HG03097 (cell line): ENCODE data around the gene IARS1.

Experiments
- ATAC-seq: cut with Tn5 transposase; IDR thresholded peaks from one replicate; pipeline ENCODE4 v1.9.1; 2021; ENCODE audit not compliant: unreplicated experiment, low FRiP score

Gene IARS1

DNA sequence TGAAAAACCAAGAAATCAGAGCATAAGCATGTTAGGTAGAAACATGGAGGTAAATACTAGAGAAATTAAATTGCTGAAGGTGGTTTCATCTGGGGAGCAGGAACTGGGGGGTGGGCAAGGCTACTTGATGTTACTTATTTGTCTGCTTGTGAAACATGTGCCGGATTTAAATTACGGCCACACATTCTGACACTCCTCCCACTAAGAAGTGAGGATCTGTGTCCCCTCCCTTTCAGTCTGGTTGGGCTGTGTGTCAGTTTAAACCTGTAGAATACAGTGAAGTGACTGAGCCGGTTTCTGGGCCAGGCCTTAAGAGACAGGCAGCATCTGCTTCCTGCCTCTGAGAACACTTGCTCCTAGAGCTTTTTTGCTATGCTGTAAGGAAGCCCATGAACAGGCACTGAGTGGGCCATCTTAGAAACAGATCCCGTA lies 2.3 kb upstream of the IARS1 start:
- ATAC-seq = no peak

GRCh38 chr9:92295240-92295790 lies 1.8 kb upstream of the IARS1 start:
- no peak for ATAC-seq

DNA sequence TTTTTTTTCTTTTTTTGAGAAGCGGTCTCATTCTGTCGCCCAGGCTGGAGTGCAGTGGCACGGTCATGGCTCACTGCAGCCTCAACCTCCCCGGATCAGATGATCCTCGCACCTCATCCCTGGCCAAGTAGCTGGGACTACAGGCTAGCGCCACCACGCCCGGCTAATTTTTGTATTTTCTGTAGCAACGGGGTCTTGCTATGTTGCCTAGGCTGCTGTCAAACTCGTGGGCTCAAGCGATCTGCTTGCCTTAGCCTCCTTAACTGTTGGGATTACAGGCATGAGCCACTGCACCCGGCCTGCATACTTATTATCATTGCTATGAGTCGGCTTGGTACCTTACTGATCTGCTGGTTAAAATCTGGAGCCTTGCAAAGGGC lies 790 bp upstream of the IARS1 start:
- no peak for ATAC-seq

DNA sequence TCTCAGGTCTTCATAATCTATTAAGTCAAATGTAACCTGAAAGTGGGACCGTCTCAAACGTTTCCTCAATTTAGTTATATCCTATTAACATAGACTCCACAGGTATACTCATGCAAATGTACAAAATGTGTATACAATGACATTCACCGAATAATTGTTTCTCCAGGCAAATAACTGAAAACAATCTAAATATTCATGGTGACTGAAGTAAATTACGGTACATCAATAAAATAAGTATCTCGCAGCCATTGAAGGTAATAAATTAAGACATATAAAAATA lies 482 bp downstream of the IARS1 start:
- ATAC-seq = no peak

- no peak for ATAC-seq
Observed at GRCh38 chr9:92292338-92293074, 991 bp downstream of the IARS1 start.

DNA sequence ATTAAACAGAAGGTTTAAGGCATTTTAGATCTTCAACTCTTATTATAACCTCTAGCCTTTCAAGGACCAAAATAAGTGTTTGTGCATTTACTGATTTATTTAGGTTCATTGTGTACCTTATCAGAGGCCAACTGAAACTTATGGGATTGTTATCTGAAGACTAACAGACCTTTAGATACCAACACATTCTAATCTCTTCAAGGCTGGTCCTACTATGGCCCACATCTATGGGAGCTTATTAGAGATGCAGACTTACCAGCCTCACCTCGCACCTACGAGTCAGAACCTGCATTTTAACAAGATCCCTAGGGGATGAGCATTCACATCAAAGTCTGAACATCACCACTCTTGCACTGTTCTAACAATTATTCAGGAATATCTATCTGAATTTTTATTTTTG lies 1.9 kb downstream of the IARS1 start:
- no peak for ATAC-seq

- ATAC-seq = no peak
Observed at GRCh38 chr9:92290785-92291429, 2.6 kb downstream of the IARS1 start.

DNA sequence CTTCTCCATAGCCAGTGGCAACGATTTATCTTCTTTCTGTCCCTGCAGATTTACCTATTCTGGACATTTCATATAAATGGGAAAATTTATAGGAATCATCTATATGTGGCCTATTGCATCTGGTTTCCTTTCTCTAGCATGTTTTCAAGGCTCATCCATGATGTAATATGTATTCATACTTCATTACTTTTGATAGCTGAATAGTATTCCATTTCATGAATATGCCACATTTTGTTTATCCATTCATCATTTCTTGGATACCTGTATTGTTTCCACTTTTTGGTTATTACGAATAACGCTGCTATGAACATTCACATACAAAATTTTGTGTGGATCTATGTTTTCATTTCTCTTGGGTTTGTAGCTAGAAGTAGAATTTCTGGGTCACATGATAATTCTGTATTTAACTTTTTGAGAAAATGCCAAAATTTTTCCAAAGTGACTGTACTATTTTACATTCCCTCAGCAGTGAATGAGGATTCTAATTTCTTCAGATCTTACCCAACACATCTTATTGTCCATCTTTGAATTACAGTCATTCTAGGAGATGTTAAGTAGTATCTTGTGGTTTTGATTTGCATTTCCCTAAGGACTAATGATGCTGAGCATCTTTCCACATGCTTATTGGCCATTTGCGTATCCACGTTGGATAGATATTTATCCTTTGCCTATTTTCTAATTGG lies 3.6 kb downstream of the IARS1 start:
- no peak for ATAC-seq

GRCh38 chr9:92279302-92279701 lies 14.2 kb downstream of the IARS1 start:
- no peak for ATAC-seq

- ATAC-seq = no peak
Observed at GRCh38 chr9:92278110-92278509, 15.4 kb downstream of the IARS1 start.

- no peak for ATAC-seq
Observed at GRCh38 chr9:92276331-92277032, 17.0 kb downstream of the IARS1 start.

- no peak for ATAC-seq
Observed at GRCh38 chr9:92275541-92275940, 18.0 kb downstream of the IARS1 start.

GRCh38 chr9:92270511-92270910 lies 23.0 kb downstream of the IARS1 start:
- no peak for ATAC-seq

GRCh38 chr9:92266486-92266885 lies 27.0 kb downstream of the IARS1 start:
- no peak for ATAC-seq

DNA sequence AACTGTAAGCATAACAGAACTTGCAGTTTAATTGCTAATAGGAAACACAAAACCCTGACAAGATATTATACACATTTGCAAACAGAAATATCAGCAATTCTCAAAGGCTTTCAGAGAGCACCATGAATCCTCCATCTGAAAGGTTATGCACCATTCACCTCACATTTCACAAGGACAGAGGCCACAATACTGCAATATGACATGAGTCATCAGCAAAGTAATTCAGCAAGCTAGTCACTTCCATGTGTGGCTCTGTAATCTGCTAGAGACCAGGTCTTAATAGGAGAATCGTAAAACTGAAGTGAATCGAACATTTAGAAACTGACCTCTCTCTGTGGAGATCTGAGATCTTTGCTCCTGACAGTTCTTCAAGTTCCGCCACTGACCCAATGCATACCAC lies 28.3 kb downstream of the IARS1 start:
- no peak for ATAC-seq

DNA sequence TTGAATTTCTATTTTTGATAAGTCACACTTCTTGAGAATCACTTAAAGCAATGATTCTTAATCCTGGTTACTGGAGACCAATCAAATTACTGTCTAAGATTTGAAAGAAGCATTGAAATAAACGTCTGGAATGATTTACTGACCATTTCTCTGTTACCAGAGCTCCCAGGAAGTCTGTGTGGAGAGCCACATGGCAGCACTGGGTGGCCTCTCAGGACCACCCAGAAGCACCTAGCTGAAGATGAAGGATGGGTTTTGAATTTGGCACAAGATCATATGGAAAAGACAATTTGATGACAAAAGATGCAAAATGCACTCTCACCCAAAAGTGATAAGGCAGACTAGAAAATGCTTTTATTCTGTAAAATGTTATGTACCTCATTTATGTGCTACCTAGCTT lies 30.4 kb downstream of the IARS1 start:
- ATAC-seq = no peak

- no peak for ATAC-seq
Observed at GRCh38 chr9:92257327-92257726, 36.2 kb downstream of the IARS1 start.

GRCh38 chr9:92254381-92255337 lies 38.8 kb downstream of the IARS1 start:
- no peak for ATAC-seq

GRCh38 chr9:92253656-92254055 lies 39.8 kb downstream of the IARS1 start:
- no peak for ATAC-seq

DNA sequence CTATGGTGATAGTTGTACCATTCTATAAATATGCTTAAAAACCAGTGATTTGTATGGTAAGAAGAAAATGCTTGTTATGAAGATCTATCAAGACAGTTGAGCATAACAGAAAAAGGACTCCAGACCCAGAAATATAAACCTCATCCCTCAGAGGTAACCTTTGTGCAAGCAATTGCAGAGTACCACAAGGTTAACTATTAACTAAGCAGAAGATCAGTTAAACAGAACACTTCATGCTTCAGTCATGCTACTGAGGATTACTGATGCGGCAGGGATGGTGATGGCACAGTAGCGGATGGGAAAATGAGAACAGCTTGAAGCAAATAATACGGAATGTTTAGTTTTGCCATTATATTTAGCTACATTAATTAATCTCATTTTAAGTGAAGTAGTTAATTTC lies 45.5 kb downstream of the IARS1 start:
- no peak for ATAC-seq
